ENCODE results near the gene DCUN1D4. TPM values are rescaled to one million over a fixed set of nuclear protein-coding genes. Genes with fewer than 3 reads are reported as not detected.
A peak's percentile ranks its signal among the peaks of the same experiment; 100 is the strongest.
"Not testable (repeated sequence)": the region's sequence is repeated elsewhere in the genome, so short reads cannot be mapped to it uniquely, and the experiment has no call there.

Gene DCUN1D4
- total and polyA plus RNA-seq, 8 donors = 9.2 to 24.2 (median 16.9) TPM

- Histone ChIP-seq H3K27me3 (no peaks in the 10 kb centered on the region), H3K9me3 (no peaks in the 10 kb centered on the region), H3K27ac (no peak overlapping the region), H3K4me3 (no peak overlapping the region), H3K36me3 (peaks cover 0 to 9% (median 0%) of the 10 kb centered on the region in 3 donors), H3K4me1 (no peaks in the 10 kb centered on the region)
- TF ChIP-seq CTCF (IDR thresholded peaks at IDR 0.05) = no peak
- 96% methylated on average over 1 of the region's 1 CpG for WGBS, 2 donors
- ATAC-seq = no peak
- no peak for FAIRE-seq
- no peak for DNase-seq
- intact Hi-C loops (cut with DNase I) = loop anchor here in 1 of 3 donors (10.0 kb wide), 1 partner anchor 134 kb away; the partner anchor contains the start of gene LRRC66
These were observed 47.8 kb downstream of the DCUN1D4 start for GRCh38 chr4:51890760-51891159.

- WGBS, 2 donors = 93 to 96% methylated on average over 16 of the region's 16 CpGs
- intact Hi-C loops (cut with DNase I) = loop anchor here in 1 of 3 donors (10.0 kb wide), 1 partner anchor 131 kb away; the partner anchor contains the start of gene LRRC66
- H3K4me3 ChIP-seq, H3K27me3 ChIP-seq, FAIRE-seq, H3K9me3 ChIP-seq, ATAC-seq, H3K27ac ChIP-seq, H3K36me3 ChIP-seq, DNase-seq, H3K4me1 ChIP-seq: not testable (repeated sequence)
These were observed 50.4 kb downstream of the DCUN1D4 start for GRCh38 chr4:51893402-51893801.

- no peak for TF ChIP-seq CTCF (IDR thresholded peaks at IDR 0.05)
- Histone ChIP-seq H3K36me3 (peaks cover 0 to 5% (median 0%) of the 10 kb centered on the region in 3 donors), H3K27me3 (no peaks in the 10 kb centered on the region), H3K4me1 (no peaks in the 10 kb centered on the region), H3K4me3 (no peak overlapping the region), H3K27ac (no peak overlapping the region), H3K9me3 (no peaks in the 10 kb centered on the region)
- ATAC-seq = no peak
- DNase-seq = no peak
- 87 to 96% methylated on average over 1 of the region's 1 CpG for WGBS, 2 donors
- intact Hi-C loops (cut with DNase I) = loop anchor here in 1 of 3 donors (10.0 kb wide), 1 partner anchor 131 kb away; the partner anchor contains the start of gene LRRC66
- FAIRE-seq = no peak
These were observed 51.2 kb downstream of the DCUN1D4 start for GRCh38 chr4:51894059-51894645.

GRCh38 chr4:51895158-51895557 lies 52.2 kb downstream of the DCUN1D4 start:
- FAIRE-seq = no peak
- Histone ChIP-seq H3K4me1 (no peaks in the 10 kb centered on the region), H3K4me3 (no peak overlapping the region), H3K27me3 (no peaks in the 10 kb centered on the region), H3K27ac (no peak overlapping the region), H3K9me3 (no peaks in the 10 kb centered on the region), H3K36me3 (peaks cover 0 to 5% (median 0%) of the 10 kb centered on the region in 3 donors)
- intact Hi-C loops (cut with DNase I) = loop anchor here in 1 of 3 donors (10.0 kb wide), 1 partner anchor 130 kb away; the partner anchor contains the start of gene LRRC66
- DNase-seq = no peak
- 88 to 90% methylated on average over 3 of the region's 3 CpGs for WGBS, 2 donors
- ATAC-seq = peak in 2 of 4 donors; percentile 24 to 33
- no peak for TF ChIP-seq CTCF (IDR thresholded peaks at IDR 0.05)

GRCh38 chr4:51895816-51896408 lies 53.0 kb downstream of the DCUN1D4 start:
- peak; percentile 48 to 76 (median 66) for TF ChIP-seq CTCF (IDR thresholded peaks at IDR 0.05)
- Histone ChIP-seq H3K4me1 (no peaks in the 10 kb centered on the region), H3K27ac (no peak overlapping the region), H3K9me3 (no peaks in the 10 kb centered on the region), H3K4me3 (no peak overlapping the region), H3K27me3 (no peaks in the 10 kb centered on the region), H3K36me3 (peaks cover 0 to 6% (median 0%) of the 10 kb centered on the region in 3 donors)
- FAIRE-seq = no peak
- 16 to 24% methylated on average over 2 of the region's 2 CpGs for WGBS, 2 donors
- intact Hi-C loops (cut with DNase I) = loop anchor here in 1 of 3 donors (10.0 kb wide), 1 partner anchor 129 kb away; the partner anchor contains the start of gene LRRC66
- DNase-seq = peak in 4 of 6 donors; percentile 36 to 59 (median 42)
- ATAC-seq = peak; percentile 85 to 98 (median 96)
